T-helper 17 cell (primary cell): ENCODE results near the gene DIP2A. TPM values are rescaled to one million over a fixed set of nuclear protein-coding genes. Genes with fewer than 3 reads are reported as not detected.

Source experiments
- ATAC-seq: fragments of 150-1000 bp; cut with Tn5 transposase; 2 replicates; pipeline ENCODE4 v1.10.0; 2021; ENCODE audit warnings: mild to moderate bottlenecking, moderate library complexity
- DNase-seq, 3 donors: peaks; one replicate each; pipeline versions ENCODE4 v3.0.0 to v3.0.0-alpha.2; 2020 to 2021
- H3K9me3 ChIP-seq: one replicate; pipeline ENCODE4 v1.7.0; 2013; ENCODE audit warnings: low read length, mild to moderate bottlenecking; ENCODE audit not compliant: control insufficient read depth, poor library complexity, severe bottlenecking
- H3K27ac Mint-ChIP-seq: one replicate; pipeline ENCODE4 v1.8.0; 2022; ENCODE audit warnings: mild to moderate bottlenecking, moderate library complexity, mixed read lengths
- H3K27me3 Mint-ChIP-seq: one replicate; pipeline ENCODE4 v1.8.0; 2022; ENCODE audit warnings: mixed read lengths
- H3K36me3 Mint-ChIP-seq: one replicate; pipeline ENCODE4 v1.8.0; 2022; ENCODE audit warnings: low read depth, mixed read lengths
- H3K4me1 Mint-ChIP-seq: one replicate; pipeline ENCODE4 v1.8.0; 2022; ENCODE audit warnings: mild to moderate bottlenecking, mixed read lengths
- H3K4me3 Mint-ChIP-seq: one replicate; pipeline ENCODE4 v1.8.0; 2022; ENCODE audit warnings: mild to moderate bottlenecking, moderate library complexity, mixed read lengths
- total RNA-seq, 4 donors: library from RNA in 2 of 4; stranded (reverse) in 2 of 4; gene quantifications; one replicate each; pipeline ENCODE4 v1.2.3 and lab custom pipeline; 2022 to 2026

The DIP2A gene
- total RNA-seq, 2 donors from 2014 or later = 74.2 to 85.8 TPM

GRCh38 chr21:46555225-46555617 is 96.5 kb downstream of the DIP2A start:
- ATAC-seq = no peak
- peaks cover 3% of the 10 kb centered on the region for H3K36me3 Mint-ChIP-seq
- no peak overlapping the region for H3K4me3 Mint-ChIP-seq
- H3K4me1 Mint-ChIP-seq = peaks cover 42% of the 10 kb centered on the region
- no peaks in the 10 kb centered on the region for H3K9me3 ChIP-seq
- no peaks in the 10 kb centered on the region for H3K27me3 Mint-ChIP-seq
- peak overlapping the region; percentile 99 for H3K27ac Mint-ChIP-seq
- no peak for DNase-seq

- H3K4me1 Mint-ChIP-seq = peaks cover 42% of the 10 kb centered on the region
- H3K27ac Mint-ChIP-seq = peak overlapping the region; percentile 99
- ATAC-seq (no peak), DNase-seq (no peak)
- no peak overlapping the region for H3K4me3 Mint-ChIP-seq
- H3K9me3 ChIP-seq = no peaks in the 10 kb centered on the region
- no peaks in the 10 kb centered on the region for H3K27me3 Mint-ChIP-seq
- H3K36me3 Mint-ChIP-seq = peaks cover 3% of the 10 kb centered on the region
Measured at GRCh38 chr21:46555678-46556077, 97.0 kb downstream of the DIP2A start.

GRCh38 chr21:46556802-46557201 is 98.1 kb downstream of the DIP2A start:
- no peak for DNase-seq
- H3K27ac Mint-ChIP-seq = peak overlapping the region; percentile 14

GRCh38 chr21:46557469-46557868 is 98.8 kb downstream of the DIP2A start:
- H3K4me1 Mint-ChIP-seq = peaks cover 37% of the 10 kb centered on the region
- no peaks in the 10 kb centered on the region for H3K27me3 Mint-ChIP-seq
- H3K4me3 Mint-ChIP-seq = no peak overlapping the region
- no peak for ATAC-seq
- H3K27ac Mint-ChIP-seq = peak overlapping the region; percentile 14
- peaks cover 7% of the 10 kb centered on the region for H3K36me3 Mint-ChIP-seq
- no peak for DNase-seq
- H3K9me3 ChIP-seq = no peaks in the 10 kb centered on the region

More at GRCh38 chr21:46556802-46557201, 98.1 kb downstream of the DIP2A start:
- H3K4me3 Mint-ChIP-seq = no peak overlapping the region
- peaks cover 7% of the 10 kb centered on the region for H3K36me3 Mint-ChIP-seq
- peaks cover 39% of the 10 kb centered on the region for H3K4me1 Mint-ChIP-seq
- no peaks in the 10 kb centered on the region for H3K27me3 Mint-ChIP-seq
- no peaks in the 10 kb centered on the region for H3K9me3 ChIP-seq
- no peak for ATAC-seq

GRCh38 chr21:46557919-46558392 is 99.3 kb downstream of the DIP2A start:
- Mint-ChIP-seq H3K4me3 (no peak overlapping the region), H3K27me3 (no peaks in the 10 kb centered on the region), H3K36me3 (peaks cover 9% of the 10 kb centered on the region), H3K27ac (peak overlapping the region; percentile 99), H3K4me1 (peaks cover 33% of the 10 kb centered on the region)
- DNase-seq = no peak
- no peaks in the 10 kb centered on the region for H3K9me3 ChIP-seq
- no peak for ATAC-seq

GRCh38 chr21:46559291-46559983 is 100.7 kb downstream of the DIP2A start:
- Mint-ChIP-seq H3K27me3 (no peaks in the 10 kb centered on the region), H3K36me3 (peaks cover 10% of the 10 kb centered on the region), H3K4me1 (peaks cover 27% of the 10 kb centered on the region), H3K27ac (peak overlapping the region; percentile 99), H3K4me3 (peak overlapping the region; percentile 92)
- peak; percentile 84 for ATAC-seq
- peak in 2 of 3 donors; percentile 26 to 38 for DNase-seq
- H3K9me3 ChIP-seq = no peaks in the 10 kb centered on the region

- H3K27ac Mint-ChIP-seq = peak overlapping the region; percentile 99
- H3K4me3 Mint-ChIP-seq = peak overlapping the region; percentile 92
- H3K9me3 ChIP-seq = no peaks in the 10 kb centered on the region
- peaks cover 7% of the 10 kb centered on the region for H3K36me3 Mint-ChIP-seq
- H3K27me3 Mint-ChIP-seq = no peaks in the 10 kb centered on the region
- DNase-seq (no peak), ATAC-seq (no peak)
- H3K4me1 Mint-ChIP-seq = peaks cover 28% of the 10 kb centered on the region
Measured at GRCh38 chr21:46560568-46561444, 102.1 kb downstream of the DIP2A start.

GRCh38 chr21:46561445-46562090 is 102.9 kb downstream of the DIP2A start:
- ATAC-seq (no peak), DNase-seq (no peak)
- H3K27ac Mint-ChIP-seq = peak overlapping the region; percentile 82
- H3K4me1 Mint-ChIP-seq = peaks cover 31% of the 10 kb centered on the region
- H3K36me3 Mint-ChIP-seq = peaks cover 11% of the 10 kb centered on the region
- no peaks in the 10 kb centered on the region for H3K27me3 Mint-ChIP-seq
- H3K4me3 Mint-ChIP-seq = no peak overlapping the region
- H3K9me3 ChIP-seq = no peaks in the 10 kb centered on the region

- H3K4me3 Mint-ChIP-seq = peak overlapping the region; percentile 52
- peaks cover 29% of the 10 kb centered on the region for H3K4me1 Mint-ChIP-seq
- peak overlapping the region; percentile 82 for H3K27ac Mint-ChIP-seq
- no peaks in the 10 kb centered on the region for H3K9me3 ChIP-seq
- peaks cover 11% of the 10 kb centered on the region for H3K36me3 Mint-ChIP-seq
- ATAC-seq = no peak
- DNase-seq = no peak
- no peaks in the 10 kb centered on the region for H3K27me3 Mint-ChIP-seq
Measured at GRCh38 chr21:46562472-46562871, 103.8 kb downstream of the DIP2A start.

- no peak overlapping the region for H3K4me3 Mint-ChIP-seq
- ATAC-seq = no peak
- peaks cover 29% of the 10 kb centered on the region for H3K4me1 Mint-ChIP-seq
- peaks cover 11% of the 10 kb centered on the region for H3K36me3 Mint-ChIP-seq
- H3K9me3 ChIP-seq = no peaks in the 10 kb centered on the region
- no peaks in the 10 kb centered on the region for H3K27me3 Mint-ChIP-seq
- peak overlapping the region; percentile 82 for H3K27ac Mint-ChIP-seq
- DNase-seq = no peak
Measured at GRCh38 chr21:46562964-46563607, 104.4 kb downstream of the DIP2A start.

GRCh38 chr21:46564391-46564790 is 105.7 kb downstream of the DIP2A start:
- no peak for ATAC-seq
- H3K36me3 Mint-ChIP-seq = peaks cover 11% of the 10 kb centered on the region
- H3K27ac Mint-ChIP-seq = no peak overlapping the region
- H3K4me3 Mint-ChIP-seq = no peak overlapping the region
- no peaks in the 10 kb centered on the region for H3K27me3 Mint-ChIP-seq
- H3K4me1 Mint-ChIP-seq = peaks cover 24% of the 10 kb centered on the region
- no peaks in the 10 kb centered on the region for H3K9me3 ChIP-seq
- DNase-seq = no peak

- Mint-ChIP-seq H3K27ac (no peak overlapping the region), H3K36me3 (peaks cover 14% of the 10 kb centered on the region), H3K27me3 (no peaks in the 10 kb centered on the region), H3K4me3 (no peak overlapping the region), H3K4me1 (peaks cover 4% of the 10 kb centered on the region)
- no peak for ATAC-seq
- DNase-seq = no peak
- no peaks in the 10 kb centered on the region for H3K9me3 ChIP-seq
Measured at GRCh38 chr21:46567348-46567747, 108.7 kb downstream of the DIP2A start.

- H3K4me1 Mint-ChIP-seq = peaks cover 4% of the 10 kb centered on the region
- DNase-seq (no peak), ATAC-seq (no peak)
- H3K27me3 Mint-ChIP-seq = no peaks in the 10 kb centered on the region
- H3K4me3 Mint-ChIP-seq = no peak overlapping the region
- peaks cover 11% of the 10 kb centered on the region for H3K36me3 Mint-ChIP-seq
- no peaks in the 10 kb centered on the region for H3K9me3 ChIP-seq
- H3K27ac Mint-ChIP-seq = no peak overlapping the region
Measured at GRCh38 chr21:46568562-46568961, 109.9 kb downstream of the DIP2A start.
